ENCODE data around the gene SMC6.

GRCh38 chr2:17781482-17781881 lies 27.9 kb upstream of the SMC6 start:
- no peak for TF ChIP-seq CTCF (IDR thresholded peaks at IDR 0.05)
- no peak for TF ChIP-seq POLR2A (IDR thresholded peaks at IDR 0.05)
